WTC11 (cell line): Measurements from ENCODE around the gene METTL9.

Source experiments
- GRHL2 ChIP-seq: fragments of 250-450 bp; sonication (Bioruptor Pico); IDR thresholded peaks from 2 replicates; pipeline ENCODE4 v1.8.0; 2022; ENCODE audit warnings: mild to moderate bottlenecking, moderate library complexity; ENCODE audit not compliant: insufficient replicate concordance, severe bottlenecking
- ZNF423 ChIP-seq: fragments of 250-450 bp; sonication (Bioruptor Pico); IDR thresholded peaks from 2 replicates; pipeline ENCODE4 v2.1.2; 2022; ENCODE audit warnings: mild to moderate bottlenecking, moderate library complexity
- TF ChIP-seq, protein P1 (sequence below): fragments of 200-600 bp; IDR thresholded peaks from 2 replicates; pipeline ENCODE4 v1.8.0; 2022; ENCODE audit warnings: antibody characterized with exemption
- TF ChIP-seq, protein P2 (sequence below): sonication (generic); formaldehyde crosslinking; IDR thresholded peaks from 2 replicates; pipeline ENCODE4 v1.8.0; 2023; ENCODE audit warnings: missing genetic modification reagents

DNA sequence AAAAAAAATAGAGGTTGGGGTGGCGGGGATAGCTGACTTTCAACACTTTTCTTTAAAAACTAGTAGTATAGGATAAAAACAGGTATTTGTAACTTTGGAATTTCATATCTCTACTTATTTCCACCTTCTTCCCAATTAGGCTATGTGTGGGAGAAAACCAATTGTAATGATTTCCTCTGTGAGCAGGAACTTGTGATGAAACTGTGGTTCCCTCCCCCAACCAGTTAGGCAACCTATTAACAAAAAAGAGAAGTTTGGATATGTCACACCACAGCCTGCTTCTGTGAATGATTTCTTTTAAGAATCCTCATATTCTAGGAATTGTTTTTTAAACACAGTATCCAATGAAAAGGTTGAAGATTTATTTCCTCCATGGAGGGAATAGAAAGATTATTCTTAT, 51.1 kb downstream of the METTL9 start:
- TF ChIP-seq, protein P1, sequence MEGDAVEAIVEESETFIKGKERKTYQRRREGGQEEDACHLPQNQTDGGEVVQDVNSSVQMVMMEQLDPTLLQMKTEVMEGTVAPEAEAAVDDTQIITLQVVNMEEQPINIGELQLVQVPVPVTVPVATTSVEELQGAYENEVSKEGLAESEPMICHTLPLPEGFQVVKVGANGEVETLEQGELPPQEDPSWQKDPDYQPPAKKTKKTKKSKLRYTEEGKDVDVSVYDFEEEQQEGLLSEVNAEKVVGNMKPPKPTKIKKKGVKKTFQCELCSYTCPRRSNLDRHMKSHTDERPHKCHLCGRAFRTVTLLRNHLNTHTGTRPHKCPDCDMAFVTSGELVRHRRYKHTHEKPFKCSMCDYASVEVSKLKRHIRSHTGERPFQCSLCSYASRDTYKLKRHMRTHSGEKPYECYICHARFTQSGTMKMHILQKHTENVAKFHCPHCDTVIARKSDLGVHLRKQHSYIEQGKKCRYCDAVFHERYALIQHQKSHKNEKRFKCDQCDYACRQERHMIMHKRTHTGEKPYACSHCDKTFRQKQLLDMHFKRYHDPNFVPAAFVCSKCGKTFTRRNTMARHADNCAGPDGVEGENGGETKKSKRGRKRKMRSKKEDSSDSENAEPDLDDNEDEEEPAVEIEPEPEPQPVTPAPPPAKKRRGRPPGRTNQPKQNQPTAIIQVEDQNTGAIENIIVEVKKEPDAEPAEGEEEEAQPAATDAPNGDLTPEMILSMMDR = no peak
- TF ChIP-seq, protein P2, sequence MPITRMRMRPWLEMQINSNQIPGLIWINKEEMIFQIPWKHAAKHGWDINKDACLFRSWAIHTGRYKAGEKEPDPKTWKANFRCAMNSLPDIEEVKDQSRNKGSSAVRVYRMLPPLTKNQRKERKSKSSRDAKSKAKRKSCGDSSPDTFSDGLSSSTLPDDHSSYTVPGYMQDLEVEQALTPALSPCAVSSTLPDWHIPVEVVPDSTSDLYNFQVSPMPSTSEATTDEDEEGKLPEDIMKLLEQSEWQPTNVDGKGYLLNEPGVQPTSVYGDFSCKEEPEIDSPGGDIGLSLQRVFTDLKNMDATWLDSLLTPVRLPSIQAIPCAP (CRISPR knock-in tag) = no peak
- TF ChIP-seq ZNF423 (CRISPR knock-in tag) = no peak
- no peak for TF ChIP-seq GRHL2
